ENCODE data around the gene CADPS2. TPM values are rescaled to one million over a fixed set of nuclear protein-coding genes. Genes with fewer than 3 reads are reported as not detected.

The CADPS2 gene
- total and polyA plus RNA-seq, 7 experiments from 2014 or later = not detected

GRCh38 chr7:122885583-122886356 is 490 bp downstream of the CADPS2 start:
- Histone ChIP-seq H3K36me3 (ENCODE audit: control insufficient read depth in 2 of 3, insufficient read depth in 3 of 3, low read length in 3 of 3) (no peaks in the 10 kb centered on the region), H3K4me3 (ENCODE audit: low read length) (no peak overlapping the region), H3K27me3 (ENCODE audit: control insufficient read depth in 2 of 2, insufficient read depth in 2 of 2, low read length in 2 of 2) (no peaks in the 10 kb centered on the region), H3K4me1 (ENCODE audit: control insufficient read depth in 2 of 2, insufficient read depth in 2 of 2, low read length in 2 of 2) (no peaks in the 10 kb centered on the region), H3K27ac (ENCODE audit: low read depth, low read length) (no peak overlapping the region), H3K9me3 (ENCODE audit: control insufficient read depth in 2 of 3, low read length in 3 of 3) (no peaks in the 10 kb centered on the region)
- H3K27ac Mint-ChIP-seq = no peak overlapping the region
- peaks cover 0 to 7% (median 0%) of the 10 kb centered on the region in 5 donors for H3K36me3 Mint-ChIP-seq
- intact Hi-C loops (cut with micrococcal nuclease) = loop anchor here in 1 of 2 donors (5.0 kb wide), 1 partner anchor 1527 kb away; no protein-coding TSS in a partner anchor
- peak in 1 of 9 donors; percentile 20 for DNase-seq
- peaks cover 0 to 11% (median 1%) of the 10 kb centered on the region in 11 donors for H3K9me3 Mint-ChIP-seq
- no peak for ATAC-seq
- H3K4me3 Mint-ChIP-seq = peak overlapping the region in 8 of 10 donors; percentile 20 to 66 (median 51)
- peaks cover 0 to 14% (median 10%) of the 10 kb centered on the region in 7 donors for H3K4me1 Mint-ChIP-seq
- CTCF ChIA-PET = no interaction called here
- H3K27me3 Mint-ChIP-seq = peaks cover 59 to 73% (median 68%) of the 10 kb centered on the region in 5 donors
- POLR2A ChIA-PET = no interaction called here

DNA sequence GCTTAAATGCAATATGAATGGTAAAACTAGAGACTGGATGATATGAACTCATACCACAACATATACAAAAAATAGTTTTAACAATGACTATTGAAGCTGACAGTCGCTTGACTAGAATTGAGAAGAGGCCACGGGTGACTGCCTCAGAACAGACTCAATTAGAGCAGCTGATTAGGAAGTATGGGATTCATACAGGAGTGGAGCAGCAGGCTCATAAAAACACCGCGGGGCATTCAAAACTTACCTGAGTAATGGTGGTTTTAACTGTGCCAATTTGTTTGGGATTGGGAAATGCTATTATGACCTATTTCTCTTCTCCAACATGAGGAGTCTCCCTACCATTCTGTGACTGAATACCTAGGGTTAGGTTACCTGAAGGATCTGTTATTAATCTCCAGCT is 2.1 kb downstream of the CADPS2 start:
- ChIA-PET CTCF (no interaction called here), POLR2A (no interaction called here)
- Histone ChIP-seq H3K27ac (ENCODE audit: low read depth, low read length) (no peak overlapping the region), H3K4me3 (ENCODE audit: low read length) (no peak overlapping the region), H3K4me1 (ENCODE audit: control insufficient read depth in 2 of 2, insufficient read depth in 2 of 2, low read length in 2 of 2) (no peaks in the 10 kb centered on the region), H3K36me3 (ENCODE audit: control insufficient read depth in 2 of 3, insufficient read depth in 3 of 3, low read length in 3 of 3) (no peaks in the 10 kb centered on the region), H3K27me3 (ENCODE audit: control insufficient read depth in 2 of 2, insufficient read depth in 2 of 2, low read length in 2 of 2) (no peaks in the 10 kb centered on the region), H3K9me3 (ENCODE audit: control insufficient read depth in 2 of 3, low read length in 3 of 3) (no peaks in the 10 kb centered on the region)
- Mint-ChIP-seq H3K27ac (no peak overlapping the region), H3K9me3 (peaks cover 0 to 6% (median 0%) of the 10 kb centered on the region in 11 donors), H3K27me3 (peaks cover 55 to 62% (median 61%) of the 10 kb centered on the region in 5 donors), H3K36me3 (peaks cover 0 to 7% (median 0%) of the 10 kb centered on the region in 5 donors), H3K4me1 (peaks cover 0 to 14% (median 10%) of the 10 kb centered on the region in 7 donors), H3K4me3 (no peak overlapping the region)
- DNase-seq (no peak), ATAC-seq (no peak)
- intact Hi-C loops (cut with micrococcal nuclease) = no loop called here

DNA sequence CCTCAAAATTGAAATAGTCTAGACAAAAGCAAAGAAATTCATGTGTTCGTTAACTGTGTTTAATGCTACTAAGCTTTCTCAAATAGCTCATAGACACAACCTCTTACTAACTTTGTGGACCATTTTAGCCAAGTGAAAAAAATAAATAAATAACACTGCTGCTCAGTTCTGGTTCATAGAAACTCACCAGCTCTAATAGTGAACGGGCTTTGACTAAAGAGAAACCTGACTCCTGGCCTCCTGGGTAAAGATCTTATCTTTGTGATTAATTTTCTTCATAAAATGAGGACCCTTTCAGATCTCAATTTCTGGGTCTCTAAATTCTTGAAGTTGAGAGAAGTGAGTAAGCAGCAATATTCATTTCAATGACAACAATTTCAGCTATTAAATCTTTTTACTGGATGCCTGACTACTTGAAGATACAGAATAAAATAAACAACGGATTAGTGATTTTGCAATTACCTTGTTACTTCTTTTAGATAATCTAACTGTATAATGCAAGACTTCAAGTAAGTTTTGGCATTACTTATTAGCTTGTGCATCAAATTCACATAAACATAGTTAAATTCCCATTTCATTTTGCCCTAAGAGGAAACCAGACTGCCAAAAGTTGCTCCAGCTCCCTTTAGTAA is 3.1 kb downstream of the CADPS2 start:
- H3K4me1 Mint-ChIP-seq = peaks cover 0 to 14% (median 10%) of the 10 kb centered on the region in 7 donors
- ATAC-seq (no peak), DNase-seq (no peak)
- Histone ChIP-seq H3K27me3 (ENCODE audit: control insufficient read depth in 2 of 2, insufficient read depth in 2 of 2, low read length in 2 of 2) (no peaks in the 10 kb centered on the region), H3K4me3 (ENCODE audit: low read length) (no peak overlapping the region), H3K9me3 (ENCODE audit: control insufficient read depth in 2 of 3, low read length in 3 of 3) (no peaks in the 10 kb centered on the region), H3K27ac (ENCODE audit: low read depth, low read length) (no peak overlapping the region), H3K4me1 (ENCODE audit: control insufficient read depth in 2 of 2, insufficient read depth in 2 of 2, low read length in 2 of 2) (no peaks in the 10 kb centered on the region), H3K36me3 (ENCODE audit: control insufficient read depth in 2 of 3, insufficient read depth in 3 of 3, low read length in 3 of 3) (no peaks in the 10 kb centered on the region)
- CTCF ChIA-PET = no interaction called here
- POLR2A ChIA-PET = no interaction called here
- peaks cover 47 to 52% (median 50%) of the 10 kb centered on the region in 5 donors for H3K27me3 Mint-ChIP-seq
- H3K9me3 Mint-ChIP-seq = peaks cover 0 to 5% (median 0%) of the 10 kb centered on the region in 11 donors
- no peak overlapping the region for H3K4me3 Mint-ChIP-seq
- intact Hi-C loops (cut with micrococcal nuclease) = no loop called here
- peaks cover 0 to 7% (median 0%) of the 10 kb centered on the region in 5 donors for H3K36me3 Mint-ChIP-seq
- H3K27ac Mint-ChIP-seq = no peak overlapping the region

- Mint-ChIP-seq H3K27ac (no peak overlapping the region), H3K9me3 (peaks cover 0 to 5% (median 0%) of the 10 kb centered on the region in 11 donors), H3K27me3 (peaks cover 32 to 39% (median 35%) of the 10 kb centered on the region in 5 donors), H3K4me3 (no peak overlapping the region), H3K4me1 (peaks cover 0 to 5% (median 4%) of the 10 kb centered on the region in 7 donors), H3K36me3 (no peaks in the 10 kb centered on the region)
- intact Hi-C loops (cut with micrococcal nuclease) = no loop called here
- CTCF ChIA-PET = no interaction called here
- Histone ChIP-seq H3K4me1 (ENCODE audit: control insufficient read depth in 2 of 2, insufficient read depth in 2 of 2, low read length in 2 of 2) (no peaks in the 10 kb centered on the region), H3K27ac (ENCODE audit: low read depth, low read length) (no peak overlapping the region), H3K36me3 (ENCODE audit: control insufficient read depth in 2 of 3, insufficient read depth in 3 of 3, low read length in 3 of 3) (no peaks in the 10 kb centered on the region), H3K9me3 (ENCODE audit: control insufficient read depth in 2 of 3, low read length in 3 of 3) (no peaks in the 10 kb centered on the region), H3K27me3 (ENCODE audit: control insufficient read depth in 2 of 2, insufficient read depth in 2 of 2, low read length in 2 of 2) (no peaks in the 10 kb centered on the region), H3K4me3 (ENCODE audit: low read length) (no peak overlapping the region)
- POLR2A ChIA-PET = no interaction called here
- DNase-seq (no peak), ATAC-seq (no peak)
Measured at GRCh38 chr7:122881324-122881723, 4.9 kb downstream of the CADPS2 start.

- CTCF ChIA-PET = no interaction called here
- no peaks in the 10 kb centered on the region for H3K27me3 ChIP-seq (ENCODE audit: control insufficient read depth in 2 of 2, insufficient read depth in 2 of 2, low read length in 2 of 2)
Measured at GRCh38 chr7:122869260-122869659, 17.0 kb downstream of the CADPS2 start.

GRCh38 chr7:122867471-122867980 is 18.7 kb downstream of the CADPS2 start:
- Mint-ChIP-seq H3K27me3 (no peaks in the 10 kb centered on the region), H3K27ac (no peak overlapping the region), H3K36me3 (peaks cover 0 to 14% (median 4%) of the 10 kb centered on the region in 5 donors), H3K4me1 (no peaks in the 10 kb centered on the region), H3K9me3 (peaks cover 9 to 48% (median 23%) of the 10 kb centered on the region in 11 donors), H3K4me3 (no peak overlapping the region)
- no peak overlapping the region for H3K4me3 ChIP-seq (ENCODE audit: low read length)
- H3K4me1 ChIP-seq (ENCODE audit: control insufficient read depth in 2 of 2, insufficient read depth in 2 of 2, low read length in 2 of 2) = no peaks in the 10 kb centered on the region
- no peak overlapping the region for H3K27ac ChIP-seq (ENCODE audit: low read depth, low read length)
- peaks cover 0 to 16% (median 4%) of the 10 kb centered on the region in 3 experiments for H3K9me3 ChIP-seq (ENCODE audit: control insufficient read depth in 2 of 3, low read length in 3 of 3)
- no peak for ATAC-seq
- H3K36me3 ChIP-seq (ENCODE audit: control insufficient read depth in 2 of 3, insufficient read depth in 3 of 3, low read length in 3 of 3) = no peaks in the 10 kb centered on the region
- CTCF ChIA-PET = no interaction called here
- POLR2A ChIA-PET = no interaction called here
- DNase-seq = no peak
- no peaks in the 10 kb centered on the region for H3K27me3 ChIP-seq (ENCODE audit: control insufficient read depth in 2 of 2, insufficient read depth in 2 of 2, low read length in 2 of 2)
- intact Hi-C loops (cut with micrococcal nuclease) = no loop called here

More at GRCh38 chr7:122869260-122869659, 17.0 kb downstream of the CADPS2 start:
- no peaks in the 10 kb centered on the region for H3K4me1 Mint-ChIP-seq
- intact Hi-C loops (cut with micrococcal nuclease) = no loop called here
- Histone ChIP-seq H3K36me3 (ENCODE audit: control insufficient read depth in 2 of 3, insufficient read depth in 3 of 3, low read length in 3 of 3) (no peaks in the 10 kb centered on the region), H3K9me3 (ENCODE audit: control insufficient read depth in 2 of 3, low read length in 3 of 3) (peaks cover 0 to 16% (median 4%) of the 10 kb centered on the region in 3 experiments), H3K4me1 (ENCODE audit: control insufficient read depth in 2 of 2, insufficient read depth in 2 of 2, low read length in 2 of 2) (no peaks in the 10 kb centered on the region), H3K4me3 (ENCODE audit: low read length) (no peak overlapping the region), H3K27ac (ENCODE audit: low read depth, low read length) (no peak overlapping the region)
- H3K27me3 Mint-ChIP-seq = no peaks in the 10 kb centered on the region
- no peak overlapping the region for H3K4me3 Mint-ChIP-seq
- POLR2A ChIA-PET = no interaction called here
- no peak overlapping the region for H3K27ac Mint-ChIP-seq
- peaks cover 0 to 14% (median 4%) of the 10 kb centered on the region in 5 donors for H3K36me3 Mint-ChIP-seq
- DNase-seq = no peak
- no peak for ATAC-seq
- H3K9me3 Mint-ChIP-seq = peaks cover 9 to 53% (median 26%) of the 10 kb centered on the region in 11 donors
